IMR-90 (cell line): ENCODE results near the gene CIZ1. TPM values are rescaled to one million over a fixed set of nuclear protein-coding genes. Genes with fewer than 3 reads are reported as not detected.

Experiments used
- ATAC-seq: fragments of 200-7000 bp; cut with Tn5 transposase; 2 replicates; pipeline ENCODE4 v1.9.1; 2020; ENCODE audit warnings: low read depth, mild to moderate bottlenecking, moderate library complexity
- BruUV-seq: library from RNA; stranded (reverse); fragments of 400-500 nt; replicated peaks from 2 replicates; lab custom pipeline; 2021; lab: Mats Ljungman, UMichigan
- CTCF ChIA-PET: fragments of 300-600 bp; formaldehyde crosslinking; extraction: SDS; loops from one replicate; lab custom pipeline; 2021; ENCODE audit warnings: antibody characterized with exemption; lab: Yijun Ruan, JAX
- POLR2A ChIA-PET: fragments of 300-600 bp; sonication (Branson Sonifier 250); formaldehyde crosslinking; loops from one replicate; lab custom pipeline; 2022; ENCODE audit warnings: antibody characterized with exemption; ENCODE audit not compliant: unreplicated experiment; lab: Charles Lee
- DNase-seq: peaks from one replicate; pipeline ENCODE4 v3.0.0; 2013
- H2AFZ ChIP-seq: replicated peaks from 2 replicates; pipeline ENCODE3; 2013; ENCODE audit warnings: low read length, mild to moderate bottlenecking; ENCODE audit not compliant: poor library complexity
- H2AK5ac ChIP-seq: 2 replicates; pipeline ENCODE4 v1.6.1; 2013; ENCODE audit warnings: low read depth, low read length, inconsistent platforms
- H2AK9ac ChIP-seq: replicated peaks from 2 replicates; pipeline ENCODE3; 2013; ENCODE audit warnings: mild to moderate bottlenecking, low read depth, low read length, moderate library complexity; ENCODE audit not compliant: poor library complexity
- H2BK120ac ChIP-seq: 2 replicates; pipeline ENCODE4 v1.6.1; 2013; ENCODE audit warnings: low read depth, low read length, inconsistent platforms
- H2BK15ac ChIP-seq: 3 replicates; pipeline ENCODE4 v1.6.1; 2013; ENCODE audit warnings: low read depth, low read length, inconsistent platforms
- H2BK20ac ChIP-seq: 2 replicates; pipeline ENCODE4 v1.6.1; 2013; ENCODE audit warnings: low read depth, mild to moderate bottlenecking, inconsistent platforms, low read length, moderate library complexity
- H2BK5ac ChIP-seq: 2 replicates; pipeline ENCODE4 v1.6.1; 2013; ENCODE audit warnings: mild to moderate bottlenecking, low read depth, low read length, inconsistent platforms; ENCODE audit not compliant: poor library complexity, severe bottlenecking
- H3K14ac ChIP-seq: replicated peaks from 2 replicates; pipeline ENCODE4 v1.6.1; 2013; ENCODE audit warnings: low read depth, low read length, inconsistent platforms
- H3K18ac ChIP-seq: 2 replicates; pipeline ENCODE4 v1.6.1; 2013; ENCODE audit warnings: low read depth, low read length, control low read depth
- H3K23ac ChIP-seq: 2 replicates; pipeline ENCODE4 v1.6.1; 2013; ENCODE audit warnings: low read depth, low read length, inconsistent platforms
- H3K27ac ChIP-seq: 2 replicates; pipeline ENCODE4 v1.5.1; 2013; ENCODE audit warnings: mild to moderate bottlenecking, control low read depth, low read length; ENCODE audit not compliant: insufficient read depth
- H3K27me3 ChIP-seq: 2 replicates; pipeline ENCODE4 v1.6.1; 2013; ENCODE audit warnings: low read length; ENCODE audit not compliant: control insufficient read depth, insufficient read depth
- H3K36me3 ChIP-seq: 2 replicates; pipeline ENCODE4 v1.6.1; 2013; ENCODE audit warnings: low read length, mixed read lengths; ENCODE audit not compliant: control insufficient read depth, insufficient read depth
- H3K4ac ChIP-seq: 2 replicates; pipeline ENCODE4 v1.6.1; 2013; ENCODE audit warnings: low read depth, low read length, inconsistent platforms
- H3K4me1 ChIP-seq: 2 replicates; pipeline ENCODE4 v1.6.1; 2013; ENCODE audit warnings: low read length, mixed read lengths; ENCODE audit not compliant: control insufficient read depth, insufficient read depth
- H3K4me2 ChIP-seq: 2 replicates; pipeline ENCODE4 v1.6.1; 2013; ENCODE audit warnings: low read depth, mild to moderate bottlenecking, control low read depth, low read length, moderate library complexity
- H3K4me3 ChIP-seq: 2 replicates; pipeline ENCODE4 v1.5.1; 2013; ENCODE audit warnings: low read depth, mild to moderate bottlenecking, control low read depth, low read length, moderate library complexity; ENCODE audit not compliant: insufficient read depth
- H3K56ac ChIP-seq: 2 replicates; pipeline ENCODE4 v1.6.1; 2013; ENCODE audit warnings: low read length, inconsistent platforms; ENCODE audit not compliant: insufficient read depth; ENCODE audit errors: extremely low read depth
- H3K79me1 ChIP-seq, 2 experiments: 2 replicates each; pipeline ENCODE4 v1.6.1; 2013; ENCODE audit warnings: low read length in 2 of 2, inconsistent platforms in 1 of 2, low read depth in 1 of 2
- H3K9ac ChIP-seq: 2 replicates; pipeline ENCODE4 v1.6.1; 2013; ENCODE audit warnings: low read depth, low read length, control low read depth
- H3K9me1 ChIP-seq: 2 replicates; pipeline ENCODE4 v1.6.1; 2013; ENCODE audit warnings: low read length, inconsistent platforms; ENCODE audit not compliant: insufficient read depth
- H3K9me3 ChIP-seq: 2 replicates; pipeline ENCODE4 v1.6.1; 2013; ENCODE audit warnings: low read length; ENCODE audit not compliant: control insufficient read depth, insufficient read depth
- H4K20me1 ChIP-seq: 2 replicates; pipeline ENCODE4 v1.6.1; 2013; ENCODE audit warnings: low read length, inconsistent platforms; ENCODE audit not compliant: insufficient read depth
- H4K5ac ChIP-seq: 2 replicates; pipeline ENCODE4 v1.6.1; 2013; ENCODE audit warnings: mild to moderate bottlenecking, low read depth, low read length, control low read depth
- H4K8ac ChIP-seq, 2 experiments: 2 replicates each; pipeline ENCODE4 v1.6.1; 2013; ENCODE audit warnings: low read depth in 2 of 2, low read length in 2 of 2, control low read depth in 1 of 2, inconsistent platforms in 1 of 2
- H4K91ac ChIP-seq: 2 replicates; pipeline ENCODE4 v1.6.1; 2013; ENCODE audit warnings: low read depth, low read length, inconsistent platforms; ENCODE audit not compliant: insufficient read depth
- BHLHE40 ChIP-seq: fragments of 150-350 bp; IDR thresholded peaks from 2 replicates; pipeline ENCODE4 v1.6.1; 2016; ENCODE audit warnings: mild to moderate bottlenecking, low read depth, low read length
- CEBPB ChIP-seq: IDR thresholded peaks from 2 replicates; pipeline ENCODE4 v1.6.1; 2012; ENCODE audit warnings: low read depth, low read length, improper control_type of control experiment
- CTCF ChIP-seq: conservative IDR thresholded peaks from 2 replicates; pipeline ENCODE4 v1.5.1; 2012; ENCODE audit warnings: mild to moderate bottlenecking, low read depth, low read length, improper control_type of control experiment
- FOS ChIP-seq: fragments of 150-350 bp; IDR thresholded peaks from 2 replicates; pipeline ENCODE4 v1.6.1; 2016; ENCODE audit warnings: low read depth, low read length
- MXI1 ChIP-seq: IDR thresholded peaks from 2 replicates; pipeline ENCODE4 v1.6.1; 2012; ENCODE audit warnings: low read depth, mild to moderate bottlenecking, low read length, moderate library complexity, borderline replicate concordance
- RAD21 ChIP-seq: IDR thresholded peaks from 2 replicates; pipeline ENCODE4 v1.6.1; 2012; ENCODE audit warnings: low read length, improper control_type of control experiment
- RCOR1 ChIP-seq: IDR thresholded peaks from 2 replicates; pipeline ENCODE4 v1.6.1; 2012; ENCODE audit warnings: mild to moderate bottlenecking, low read length, improper control_type of control experiment; ENCODE audit not compliant: insufficient replicate concordance
- SMC3 ChIP-seq: fragments of 150-350 bp; IDR thresholded peaks from 2 replicates; pipeline ENCODE4 v1.6.1; 2016; ENCODE audit warnings: low read depth, mild to moderate bottlenecking, antibody characterized with exemption, low read length, moderate library complexity
- USF2 ChIP-seq: fragments of 150-350 bp; IDR thresholded peaks from 2 replicates; pipeline ENCODE4 v1.6.1; 2017; ENCODE audit warnings: mild to moderate bottlenecking, antibody characterized with exemption, low read length, low read depth
- WGBS, 2 experiments: methylation state at CpG; one replicate each; pipeline versions ENCODE4 v1.1.5 to v1.1.7; 2013; ENCODE audit warnings: missing lambda C conversion rate in 2 of 2; ENCODE audit not compliant: insufficient read length in 1 of 2; ENCODE audit errors: extremely low coverage in 2 of 2; 5-methylcytosine and 5-hydroxymethylcytosine counted together
- dilution Hi-C: fragments of 300-500 bp; cut with HindIII; formaldehyde crosslinking; loops from one replicate; pipeline ENCODE4 v1.14.3; 2018; ENCODE audit warnings: low sequenced_read_pairs; ENCODE audit not compliant: unreplicated experiment
- in situ Hi-C: fragments of 300-500 bp; cut with MboI; formaldehyde crosslinking; loops from 3 replicates; pipeline ENCODE4 v1.14.3; 2019; ENCODE audit warnings: low sequenced_read_pairs, inconsistent platforms, mixed read lengths
- intact Hi-C: fragments of 100-400 bp; cut with micrococcal nuclease; formaldehyde crosslinking; loops from 2 replicates; pipeline ENCODE4 v1.10.0; 2022
- polyA plus RNA-seq, 3 experiments: library from polyadenylated mRNA; depleted of rRNA; stranded (reverse); fragments of >200 nt; gene quantifications; 2 replicates each; pipeline ENCODE4 v1.2.3, GENCODE V29; 2012; ENCODE audit warnings: low replicate concordance in 1 of 3
- total RNA-seq: library from RNA; depleted of rRNA; stranded (reverse); fragments of >200 nt; gene quantifications from 2 replicates; pipeline ENCODE4 v1.2.3, GENCODE V29; 2012

The CIZ1 gene
- total and polyA plus RNA-seq, 2 of the 4 experiments (the other 2 are of a cell fraction), result 13.8 to 51.9 TPM

- intact Hi-C loops (no loop called here), in situ Hi-C loops (no loop called here), dilution Hi-C loops (no loop called here)
- H3K36me3 ChIP-seq, result peaks cover 21% of the 10 kb centered on the region
- peak overlapping the region; percentile 73 for H4K5ac ChIP-seq
- peak overlapping the region; percentile 86 for H2AK5ac ChIP-seq
- peak overlapping the region; percentile 91 for H3K4ac ChIP-seq
- ATAC-seq (peak; percentile 59), DNase-seq (no peak)
- TF ChIP-seq RAD21 (no peak), BHLHE40 (no peak), MXI1 (no peak), RCOR1 (no peak), CEBPB (no peak), FOS (no peak), USF2 (no peak), SMC3 (no peak), CTCF (no peak)
- ChIA-PET POLR2A (interaction anchor here (0.6 kb wide), 2 partner anchors 17 to 93 kb away, joined by 3 to 4 read pairs; no protein-coding TSS in a partner anchor), CTCF (no interaction called here)
- H2AFZ ChIP-seq, result peak overlapping the region; percentile 97
- H3K9me1 ChIP-seq, result 0 out of 2 replicates have a peak, but pooled peaks cover 7% of the 10 kb centered on the region
- H2BK15ac ChIP-seq, result no peak overlapping the region
- peak overlapping the region; percentile 71 for H3K56ac ChIP-seq
- peak overlapping the region; percentile 96 for H2AK9ac ChIP-seq
- H4K8ac ChIP-seq, result peak overlapping the region; percentile 79 to 99
- peak overlapping the region; percentile 68 for H2BK5ac ChIP-seq
- peak overlapping the region; percentile 48; the same call in 1 of the 2 replicates for H2BK120ac ChIP-seq
- no TSS peak for BruUV-seq
- H3K4me2 ChIP-seq, result peak overlapping the region; percentile 91
- peak overlapping the region; percentile 95 for H3K14ac ChIP-seq
- H4K91ac ChIP-seq, result peak overlapping the region; percentile 31
- H4K20me1 ChIP-seq, result no peaks in the 10 kb centered on the region
- no peak overlapping the region for H2BK20ac ChIP-seq
- peak overlapping the region; percentile 96 for H3K23ac ChIP-seq
- peaks cover 10% of the 10 kb centered on the region for H3K4me1 ChIP-seq
- no peak overlapping the region; the same call in 1 of the 2 replicates for H3K18ac ChIP-seq
- no peaks in the 10 kb centered on the region for H3K9me3 ChIP-seq
- peak overlapping the region; percentile 83 for H3K27ac ChIP-seq
- WGBS, 2 experiments, result 21% methylated on average over 30 of the region's 32 CpGs; no CpG with 5 or more reads in 1 of the 2 experiments
- H3K27me3 ChIP-seq, result no peaks in the 10 kb centered on the region
- peak overlapping the region; percentile 85 for H3K9ac ChIP-seq
- H3K79me1 ChIP-seq, result peaks cover 20 to 47% of the 10 kb centered on the region in 2 experiments
- H3K4me3 ChIP-seq, result peak overlapping the region; percentile 92
These were observed 611 bp downstream of the CIZ1 start for GRCh38 chr9:128190516-128191405.
